ENCODE data around the gene F7.
"Not testable (repeated sequence)": the region's sequence is repeated elsewhere in the genome, so short reads cannot be mapped to it uniquely, and the experiment has no call there.

Gene F7

GRCh38 chr13:113157206-113157928, 51.8 kb downstream of the F7 start:
- DNase-seq: no peak

- no peak for DNase-seq
These were observed 52.5 kb downstream of the F7 start, which contains the start of gene PROZ for GRCh38 chr13:113157929-113158747. Gene PROZ (plus strand): TSS chr13:113158648. CDS start chr13:113158661, 13 bp downstream.

GRCh38 chr13:113158946-113159345, 53.4 kb downstream of the F7 start:
- DNase-seq: no peak

- DNase-seq: no peak
These were observed 54.1 kb downstream of the F7 start for GRCh38 chr13:113159701-113160100.

DNA sequence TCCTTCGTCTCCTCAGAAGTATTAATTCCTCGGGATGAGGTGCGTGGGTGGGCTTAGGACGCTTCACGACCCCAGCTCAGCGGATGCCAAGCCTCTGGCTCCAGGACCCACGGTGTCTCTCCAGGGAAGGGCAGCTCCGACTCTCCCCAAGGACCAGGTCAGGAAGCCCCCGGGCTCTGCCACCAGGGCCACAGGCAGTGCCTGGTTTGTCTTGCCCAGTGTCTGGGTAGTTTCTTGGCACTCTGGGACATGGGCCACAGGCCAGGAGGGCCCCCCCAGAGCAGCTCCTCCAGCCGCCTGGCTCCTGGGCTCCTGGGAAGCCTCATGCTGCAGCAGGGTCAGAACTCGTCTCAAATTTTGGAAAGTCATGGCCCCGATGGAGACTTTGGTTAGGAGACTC, 55.4 kb downstream of the F7 start:
- no peak for DNase-seq

DNA sequence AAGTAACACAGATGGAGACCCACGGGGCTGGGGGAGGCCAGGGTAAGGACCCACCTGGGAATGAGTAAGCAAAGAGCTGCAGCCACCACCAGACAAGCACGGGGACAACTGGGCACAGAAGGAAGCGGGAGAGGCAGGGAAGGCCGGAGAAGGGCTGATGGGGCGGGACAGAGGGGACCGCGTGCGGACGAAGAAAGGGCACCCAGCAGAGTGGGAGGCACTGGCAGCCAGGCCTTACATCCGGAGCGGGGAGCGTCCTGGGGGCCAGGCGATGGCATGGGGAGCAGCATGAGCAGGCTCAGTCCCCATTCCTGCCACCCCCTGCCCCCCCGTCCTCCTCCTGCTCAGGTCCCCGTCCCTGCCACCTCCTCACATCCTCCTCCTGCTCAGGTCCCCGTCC, 55.8 kb downstream of the F7 start:
- no peak for DNase-seq

DNA sequence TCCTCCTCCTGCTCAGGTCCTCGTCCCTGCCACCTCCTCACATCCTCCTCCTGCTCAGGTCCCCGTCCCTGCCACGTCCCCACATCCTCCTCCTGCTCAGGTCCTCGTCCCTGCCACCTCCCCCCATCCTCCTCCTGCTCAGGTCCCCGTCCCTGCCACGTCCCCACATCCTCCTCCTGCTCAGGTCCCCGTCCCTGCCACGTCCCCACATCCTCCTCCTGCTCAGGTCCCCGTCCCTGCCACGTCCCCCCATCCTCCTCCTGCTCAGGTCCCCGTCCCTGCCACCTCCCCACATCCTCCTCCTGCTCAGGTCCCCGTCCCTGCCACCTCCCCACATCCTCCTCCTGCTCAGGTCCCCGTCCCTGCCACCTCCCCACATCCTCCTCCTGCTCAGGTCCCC, 56.4 kb downstream of the F7 start:
- not testable (repeated sequence) for DNase-seq

DNA sequence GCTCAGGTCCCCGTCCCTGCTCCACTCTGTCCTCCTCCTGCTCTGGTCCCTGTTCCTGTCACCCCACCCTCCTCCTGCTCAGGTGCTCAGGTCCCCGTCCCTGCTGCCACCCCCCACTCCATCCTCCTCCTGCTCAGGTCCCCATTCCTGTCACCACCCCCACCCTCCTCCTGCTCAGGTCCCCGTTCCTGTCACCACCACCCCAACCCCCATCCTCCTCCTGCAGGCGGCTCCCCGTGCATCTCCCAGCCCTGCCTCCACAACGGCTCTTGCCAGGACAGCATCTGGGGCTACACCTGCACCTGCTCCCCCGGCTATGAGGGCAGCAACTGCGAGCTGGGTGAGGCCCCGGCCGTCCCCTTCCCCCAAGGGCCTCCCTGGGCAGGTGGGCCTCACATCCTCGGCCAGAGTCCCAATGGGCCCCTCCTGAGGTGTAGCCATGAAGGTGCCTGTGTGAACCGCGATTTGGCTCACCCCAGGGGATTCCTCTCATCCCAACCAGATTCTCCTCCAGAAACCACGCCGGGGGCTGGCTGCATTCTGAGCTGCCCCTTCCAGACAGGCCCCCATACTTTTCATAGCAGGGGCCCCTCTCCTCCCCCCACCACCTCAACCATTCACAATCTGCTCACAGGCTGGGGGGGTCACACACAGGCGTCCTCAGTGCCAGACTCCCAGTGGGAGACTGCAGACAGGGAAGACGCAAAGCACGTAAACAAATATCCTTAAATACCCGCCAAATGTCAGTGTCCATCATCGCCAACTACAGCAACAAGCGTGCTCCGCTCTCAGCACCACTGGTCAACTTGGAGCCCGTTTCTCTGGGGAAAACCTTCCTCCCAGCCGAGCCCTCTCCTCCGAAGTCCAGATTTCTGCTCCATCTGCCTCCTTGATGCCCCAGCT, 57.4 kb downstream of the F7 start:
- no peak for DNase-seq

GRCh38 chr13:113164492-113164891, 58.9 kb downstream of the F7 start:
- no peak for DNase-seq

- no peak for DNase-seq
These were observed 60.7 kb downstream of the F7 start for GRCh38 chr13:113166266-113166665.

DNA sequence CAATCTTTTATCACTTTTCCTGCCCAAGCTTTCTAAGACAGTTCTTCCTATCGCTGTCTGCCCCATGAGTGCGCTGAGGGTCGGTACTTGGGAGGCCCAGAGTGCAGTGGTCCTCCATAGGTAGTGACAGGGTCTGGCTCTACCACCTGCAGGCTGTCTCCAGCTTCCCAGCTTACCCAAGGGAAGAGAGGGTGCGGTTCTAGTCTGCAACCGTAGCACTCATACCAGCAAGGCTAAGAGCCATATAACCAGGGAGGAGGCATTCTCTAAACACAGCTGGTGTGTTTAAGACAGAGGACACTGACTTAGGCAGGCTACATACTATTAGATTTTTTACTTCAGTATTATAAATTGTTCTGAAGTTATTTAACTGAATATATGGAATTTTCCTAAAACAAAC, 61.1 kb downstream of the F7 start:
- DNase-seq: no peak

DNA sequence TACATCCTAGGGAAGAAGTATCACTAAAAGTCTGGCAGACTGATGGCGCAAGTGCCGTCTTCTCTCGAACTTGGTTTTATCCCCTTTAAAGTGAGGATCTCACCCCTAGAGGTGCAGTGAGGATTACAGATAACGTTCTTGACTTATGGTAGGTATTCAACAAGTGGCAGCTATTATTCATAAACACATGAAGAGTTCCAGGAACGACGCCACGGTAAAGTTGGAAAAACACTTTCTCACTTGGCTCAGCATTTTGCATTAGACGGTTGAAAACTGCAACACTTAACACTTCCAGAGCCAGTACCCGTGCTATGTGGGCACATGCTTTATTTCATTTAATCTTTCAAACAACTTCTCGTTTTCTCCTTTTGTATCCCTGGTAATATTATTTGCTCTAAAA, 61.6 kb downstream of the F7 start:
- no peak for DNase-seq

DNA sequence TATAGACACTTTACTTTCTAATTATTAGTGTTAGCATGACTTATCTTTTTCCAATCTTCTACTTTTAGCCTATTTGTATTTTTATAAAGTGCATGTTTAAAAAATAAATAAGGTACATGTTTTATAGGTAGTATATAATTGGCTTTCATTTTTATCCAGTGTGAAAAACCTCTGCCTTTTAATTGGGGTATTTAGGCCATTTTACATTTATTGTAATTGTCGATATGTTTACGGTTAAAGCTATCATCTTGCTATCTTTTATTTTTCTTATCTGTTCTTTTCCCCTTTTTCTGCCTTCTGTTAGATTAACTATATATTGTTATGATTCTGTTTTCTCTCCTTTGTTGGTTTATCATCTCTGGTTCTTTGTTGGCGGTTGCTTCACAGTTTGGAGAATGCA, 62.0 kb downstream of the F7 start:
- no peak for DNase-seq

GRCh38 chr13:113168211-113168610, 62.6 kb downstream of the F7 start:
- no peak for DNase-seq

GRCh38 chr13:113169277-113170272, 64.0 kb downstream of the F7 start:
- DNase-seq: no peak

Measured in T-helper 9 cell (primary cell).